Fibroblast of lung (primary cell): ENCODE results near the gene F2R. TPM values are rescaled to one million over a fixed set of nuclear protein-coding genes. Genes with fewer than 3 reads are reported as not detected.

ENCODE experiments used
- DNase-seq, 2 donors: peaks; one replicate each; pipeline versions ENCODE4 v3.0.0 to v3.0.0-alpha.2; 2010; ENCODE audit warnings: low read depth in 2 of 2
- H2AFZ ChIP-seq: 2 replicates; pipeline ENCODE4 v1.5.1; 2012; ENCODE audit warnings: low read length, control low read depth, inconsistent platforms
- H3K27ac ChIP-seq: 2 replicates; pipeline ENCODE4 v1.5.1; 2011; ENCODE audit warnings: low read length, control low read depth; ENCODE audit not compliant: insufficient read depth
- H3K27me3 ChIP-seq: 2 replicates; pipeline ENCODE4 v1.5.1; 2011; ENCODE audit warnings: mild to moderate bottlenecking, low read length; ENCODE audit not compliant: control insufficient read depth, insufficient read depth
- H3K36me3 ChIP-seq: 2 replicates; pipeline ENCODE4 v1.5.1; 2011; ENCODE audit warnings: low read length; ENCODE audit not compliant: control insufficient read depth, insufficient read depth
- H3K4me1 ChIP-seq: 2 replicates; pipeline ENCODE4 v1.5.1; 2011; ENCODE audit warnings: low read length; ENCODE audit not compliant: control insufficient read depth, insufficient read depth; ENCODE audit errors: extremely low read depth
- H3K4me2 ChIP-seq: 2 replicates; pipeline ENCODE4 v1.5.1; 2011; ENCODE audit warnings: low read length, control low read depth; ENCODE audit not compliant: insufficient read depth; ENCODE audit errors: extremely low read depth
- H3K4me3 ChIP-seq, 4 experiments: fragments of 200-600 bp in 1 of 4; sonication (generic) in 1 of 4; replicated peaks in 1 of 4; 2 replicates each; pipeline ENCODE4 v1.5.1; 2011 to 2016; ENCODE audit warnings: low read length in 4 of 4, low read depth in 3 of 4, mild to moderate bottlenecking in 3 of 4, control low read depth in 2 of 4, inconsistent platforms in 1 of 4, mixed read lengths in 1 of 4; ENCODE audit not compliant: insufficient read depth in 1 of 4; ENCODE audit errors: control extremely low read depth in 1 of 4
- H3K79me2 ChIP-seq: 2 replicates; pipeline ENCODE4 v1.5.1; 2012; ENCODE audit warnings: mild to moderate bottlenecking, low read length, inconsistent platforms; ENCODE audit not compliant: control insufficient read depth, insufficient read depth
- H3K9ac ChIP-seq: 2 replicates; pipeline ENCODE4 v1.5.1; 2011; ENCODE audit warnings: mild to moderate bottlenecking, low read length, control low read depth; ENCODE audit not compliant: insufficient read depth
- H3K9me3 ChIP-seq: 2 replicates; pipeline ENCODE4 v1.5.1; 2012; ENCODE audit warnings: low read depth, low read length; ENCODE audit not compliant: control insufficient read depth, insufficient read depth
- H4K20me1 ChIP-seq: 2 replicates; pipeline ENCODE4 v1.5.1; 2011; ENCODE audit warnings: low read length; ENCODE audit not compliant: control insufficient read depth, insufficient read depth; ENCODE audit errors: extremely low read depth
- CTCF ChIP-seq, 2 donors: IDR thresholded peaks in 1 of 2; conservative IDR thresholded peaks in 1 of 2; 1 replicate in 1 of 2; 2 replicates in 1 of 2; pipeline ENCODE4 v1.5.1; 2011 to 2012; ENCODE audit warnings: low read length in 2 of 2, control low read depth in 1 of 2, inconsistent platforms in 1 of 2, low read depth in 1 of 2, mild to moderate bottlenecking in 1 of 2
- EZH2 ChIP-seq: IDR thresholded peaks from 2 replicates; pipeline ENCODE4 v1.5.1; 2012; ENCODE audit warnings: low read length, control low read depth, mild to moderate bottlenecking; ENCODE audit errors: missing control alignments
- polyA plus RNA-seq, 2 donors: library from polyadenylated mRNA; depleted of rRNA in 1 of 2; stranded (reverse) in 1 of 2; unstranded in 1 of 2; fragments of >200 nt; gene quantifications; 2 replicates each; pipeline ENCODE4 v1.2.1, GENCODE V29; 2011 to 2012; ENCODE audit warnings: missing spikeins in 1 of 2
- total RNA-seq: library from RNA; depleted of rRNA; stranded (reverse); fragments of >200 nt; gene quantifications from 2 replicates; pipeline ENCODE4 v1.2.1, GENCODE V29; 2014

F2R gene
- total and polyA plus RNA-seq, 2 donors (not counting 1 experiment from before 2014, with no cell fraction given) = 265 to 797 TPM

GRCh38 chr5:76670508-76670907 is 45.4 kb upstream of the F2R start:
- H3K27ac ChIP-seq = no peak overlapping the region
- H3K27me3 ChIP-seq = no peaks in the 10 kb centered on the region
- TF ChIP-seq EZH2 = no peak
- TF ChIP-seq CTCF (conservative IDR thresholded peaks at IDR 0.05 in 1 of 2, IDR thresholded peaks at IDR 0.05 in 1 of 2; ENCODE audit: low read depth in 1 of 2, low read length in 2 of 2) = no peak
- H3K4me3 ChIP-seq = no peak overlapping the region
- no peak overlapping the region for H2AFZ ChIP-seq
- H3K4me2 ChIP-seq = no peak overlapping the region
- no peaks in the 10 kb centered on the region for H3K79me2 ChIP-seq
- no peaks in the 10 kb centered on the region for H3K36me3 ChIP-seq
- no peaks in the 10 kb centered on the region for H3K4me1 ChIP-seq
- H3K9me3 ChIP-seq = no peaks in the 10 kb centered on the region
- no peak overlapping the region for H3K9ac ChIP-seq
- DNase-seq = no peak
- H4K20me1 ChIP-seq = no peaks in the 10 kb centered on the region

DNA sequence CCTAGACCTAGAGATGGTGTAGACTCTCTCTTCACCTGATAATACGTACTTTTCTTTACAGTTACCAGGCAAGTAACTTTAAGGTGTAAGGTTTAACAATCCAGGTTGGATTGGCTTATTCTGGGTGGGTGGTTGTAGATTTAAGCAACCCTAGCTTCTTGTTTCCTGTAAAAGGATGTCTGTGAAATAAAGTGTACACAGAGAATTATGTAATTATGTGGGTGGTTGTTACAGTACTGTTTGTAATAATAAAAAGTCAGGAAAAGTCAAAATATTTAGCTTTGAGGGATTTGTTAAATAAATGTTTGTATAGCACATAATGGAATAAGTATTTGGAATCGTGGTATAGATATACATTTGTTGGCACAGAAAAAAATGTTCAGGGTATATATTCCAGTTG is 43.7 kb upstream of the F2R start:
- Histone ChIP-seq H3K4me2 (no peak overlapping the region), H3K9me3 (no peaks in the 10 kb centered on the region), H3K36me3 (no peaks in the 10 kb centered on the region), H3K27me3 (no peaks in the 10 kb centered on the region), H3K9ac (no peak overlapping the region), H4K20me1 (no peaks in the 10 kb centered on the region), H3K79me2 (no peaks in the 10 kb centered on the region), H3K4me3 (no peak overlapping the region), H2AFZ (no peak overlapping the region), H3K27ac (no peak overlapping the region), H3K4me1 (no peaks in the 10 kb centered on the region)
- TF ChIP-seq EZH2 = no peak
- TF ChIP-seq CTCF (conservative IDR thresholded peaks at IDR 0.05 in 1 of 2, IDR thresholded peaks at IDR 0.05 in 1 of 2; ENCODE audit: low read depth in 1 of 2, low read length in 2 of 2) = no peak
- no peak for DNase-seq

DNA sequence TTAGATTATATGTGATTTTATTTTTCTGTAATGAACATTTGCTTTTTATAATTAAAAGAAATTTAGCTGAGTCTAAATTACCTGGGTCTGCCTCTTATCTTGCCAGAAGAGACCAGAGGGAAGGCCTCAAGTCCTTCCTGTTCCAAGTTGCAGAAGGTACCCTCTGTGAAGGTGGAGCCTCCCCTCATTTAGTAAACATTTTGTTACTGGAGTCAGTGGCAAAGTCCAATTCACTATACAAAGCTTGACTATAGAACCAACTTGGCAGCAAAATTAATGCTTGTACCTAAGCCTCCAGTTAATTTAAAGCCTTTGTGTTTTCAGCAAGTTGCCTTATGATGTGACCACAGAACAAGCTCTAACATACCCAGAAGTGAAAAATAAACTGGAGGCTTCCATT is 42.8 kb upstream of the F2R start:
- DNase-seq = no peak
- Histone ChIP-seq H3K4me2 (no peak overlapping the region), H3K4me1 (no peaks in the 10 kb centered on the region), H2AFZ (no peak overlapping the region), H3K27me3 (no peaks in the 10 kb centered on the region), H3K9me3 (no peaks in the 10 kb centered on the region), H3K27ac (no peak overlapping the region), H3K4me3 (no peak overlapping the region), H4K20me1 (no peaks in the 10 kb centered on the region), H3K36me3 (no peaks in the 10 kb centered on the region), H3K79me2 (no peaks in the 10 kb centered on the region), H3K9ac (no peak overlapping the region)
- TF ChIP-seq EZH2 = no peak
- no peak for TF ChIP-seq CTCF (conservative IDR thresholded peaks at IDR 0.05 in 1 of 2, IDR thresholded peaks at IDR 0.05 in 1 of 2; ENCODE audit: low read depth in 1 of 2, low read length in 2 of 2)
